GM03348 (cell line): ENCODE data around the gene CA6.
"Not testable (repeated sequence)": the region's sequence is repeated elsewhere in the genome, so short reads cannot be mapped to it uniquely, and the experiment has no call there.

ENCODE experiments used
- DNase-seq: peaks from one replicate; pipeline ENCODE4 v3.0.0; 2012; ENCODE audit warnings: low spot score

Gene CA6

DNA sequence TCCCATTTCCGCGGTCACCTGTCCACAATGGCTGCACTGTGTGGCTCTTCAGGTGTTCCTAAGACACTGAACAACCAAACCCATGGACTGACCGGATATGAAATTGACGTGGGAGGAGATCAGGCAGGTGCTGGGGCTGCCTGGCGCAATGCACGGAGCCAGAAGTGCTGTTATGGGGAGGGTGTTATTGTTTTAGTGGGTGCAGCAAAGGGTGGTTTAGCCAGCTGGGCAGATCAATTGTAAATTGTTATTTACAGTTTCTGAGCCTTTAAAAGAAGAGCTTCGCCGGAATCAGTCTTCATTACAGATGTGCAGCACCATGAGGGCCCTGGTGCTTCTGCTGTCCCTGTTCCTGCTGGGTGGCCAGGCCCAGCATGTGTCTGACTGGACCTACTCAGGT is at the start of gene CA6:
CA6 (plus strand) TSS at position 301 of the 400 bp plus-strand sequence; CDS start at position 320, 19 bp downstream.
- DNase-seq = no peak

DNA sequence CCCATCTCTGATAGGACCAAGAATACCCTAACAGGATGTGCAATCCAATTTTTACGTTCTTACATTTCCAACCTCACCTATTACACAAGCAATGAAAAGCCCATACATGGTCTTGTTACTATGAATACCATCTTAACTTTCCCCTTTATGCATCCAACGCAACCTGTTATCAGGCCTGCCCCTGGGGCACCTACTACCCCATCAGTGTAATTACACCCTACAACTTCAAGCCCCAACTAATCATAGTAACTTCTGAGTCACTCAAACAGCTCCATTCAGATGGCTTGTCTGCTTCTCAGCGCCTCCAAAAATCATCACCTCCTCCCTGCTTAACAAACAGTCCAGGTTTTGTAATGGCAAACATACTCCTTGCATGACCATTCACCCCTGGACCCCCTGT is 48.9 kb upstream of the CA6 start:
- DNase-seq = not testable (repeated sequence)

DNA sequence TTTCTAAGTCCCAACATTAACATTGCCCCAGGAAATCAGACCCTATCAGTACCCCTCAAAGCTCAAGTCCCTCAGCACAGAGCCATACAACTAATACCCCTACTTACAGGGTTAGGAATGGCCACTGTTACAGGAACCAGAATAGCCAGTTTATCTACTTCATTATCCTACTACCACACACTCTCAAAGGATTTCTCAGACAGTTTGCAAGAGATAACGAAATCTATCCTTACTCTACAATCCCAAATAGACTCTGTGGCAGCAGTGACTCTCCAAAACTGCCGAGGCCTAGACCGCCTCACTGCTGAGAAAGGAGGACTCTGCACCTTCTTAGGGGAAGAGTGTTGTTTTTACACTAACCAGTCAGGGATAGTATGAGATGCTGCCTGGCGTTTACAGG is 48.2 kb upstream of the CA6 start:
- not testable (repeated sequence) for DNase-seq

DNA sequence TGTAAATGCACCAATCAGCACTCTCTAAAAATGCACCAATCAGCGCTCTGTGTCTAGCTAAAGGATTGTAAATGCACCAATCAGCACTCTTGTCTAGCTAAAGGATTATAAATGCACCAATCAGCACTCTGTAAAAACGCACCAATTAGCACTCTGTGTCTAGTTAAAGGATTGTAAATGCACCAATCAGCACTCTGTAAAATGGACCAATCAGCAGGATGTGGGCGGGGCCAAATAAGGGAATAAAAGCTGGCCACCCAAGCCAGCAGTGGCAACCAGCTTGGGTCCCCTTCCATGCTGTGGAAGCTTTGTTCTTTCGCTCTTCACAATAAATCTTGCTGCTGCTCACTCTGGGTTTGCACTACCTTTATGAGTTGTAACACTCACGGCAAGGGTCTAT is 47.2 kb upstream of the CA6 start:
- not testable (repeated sequence) for DNase-seq

DNA sequence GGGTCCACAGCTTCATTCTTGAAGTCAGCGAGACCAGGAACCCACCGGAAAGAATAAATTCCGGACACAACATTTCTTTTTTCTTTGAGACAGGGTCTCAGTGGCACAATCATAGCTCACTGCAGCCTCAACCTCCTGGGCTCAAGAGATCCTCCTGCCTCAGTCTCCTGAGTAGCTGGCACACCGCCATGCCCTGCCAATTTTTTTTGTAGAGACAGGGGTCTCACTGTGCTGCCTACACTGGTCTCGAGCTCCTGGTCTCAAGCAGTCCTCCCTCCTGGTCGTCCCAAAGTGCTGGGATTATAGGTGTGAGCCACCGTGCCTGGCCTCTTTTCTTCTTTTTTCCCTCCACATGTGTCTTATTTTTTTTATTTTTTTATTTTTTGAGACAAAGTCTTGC is 46.6 kb upstream of the CA6 start:
- no peak for DNase-seq

DNA sequence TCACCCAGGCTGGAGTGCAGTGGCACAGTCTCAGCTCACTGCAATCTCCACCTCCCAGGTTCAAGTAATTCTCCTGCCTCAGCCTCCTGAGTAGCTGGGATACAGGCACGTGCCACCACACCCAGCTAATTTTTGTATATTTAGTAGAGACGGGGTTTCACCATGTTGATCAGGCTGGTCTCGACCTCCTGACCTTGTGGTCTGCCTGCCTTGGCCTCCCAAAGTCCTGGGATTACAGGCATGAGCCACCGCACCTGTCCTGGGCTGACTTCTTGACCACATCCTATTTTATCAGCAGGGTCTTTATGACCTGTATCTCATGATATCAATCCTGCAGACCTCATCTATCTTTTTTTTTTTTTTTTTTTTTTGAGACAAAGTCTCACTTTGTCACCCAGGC is 45.0 kb upstream of the CA6 start:
- DNase-seq = not testable (repeated sequence)

DNA sequence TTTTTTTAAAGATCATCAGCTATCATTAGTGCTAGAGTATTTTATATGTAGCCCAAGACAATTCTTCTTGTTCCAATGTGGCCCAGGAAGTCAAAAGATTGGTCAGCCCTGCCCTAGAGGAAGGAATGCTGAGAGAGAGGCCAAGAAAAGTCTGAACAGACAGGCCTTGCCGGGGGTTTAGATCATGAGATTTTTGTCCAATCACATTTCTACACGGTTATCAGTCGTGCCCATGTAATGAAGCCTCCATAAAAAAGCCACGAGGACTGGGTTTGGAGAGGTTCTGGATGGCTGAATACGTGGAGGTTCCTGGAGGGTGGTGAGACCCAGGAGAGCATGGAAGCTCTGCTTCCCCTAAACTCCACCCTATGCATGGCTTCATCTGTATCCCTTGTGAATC is 42.9 kb upstream of the CA6 start:
- DNase-seq = peak; percentile 50

DNA sequence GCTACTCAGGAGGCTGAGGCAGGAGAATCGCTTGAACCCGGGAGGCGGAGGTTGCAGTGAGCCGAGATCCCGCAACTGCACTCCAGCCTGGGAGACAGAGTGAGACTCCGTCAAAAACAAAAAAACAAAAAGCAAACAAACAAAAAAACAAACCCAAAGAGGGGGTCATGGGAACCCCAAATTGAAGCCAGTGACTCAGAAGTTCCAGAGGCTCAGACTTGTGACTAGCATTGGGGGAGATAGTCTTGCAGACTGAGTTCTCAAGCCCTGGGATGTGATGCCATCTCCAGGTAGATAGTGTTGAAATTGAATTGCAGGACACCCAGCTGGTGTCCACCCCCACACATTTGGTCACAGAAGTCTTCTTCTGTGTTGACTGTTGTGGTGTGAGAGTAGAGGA is 42.3 kb upstream of the CA6 start:
- DNase-seq = peak; percentile 24

DNA sequence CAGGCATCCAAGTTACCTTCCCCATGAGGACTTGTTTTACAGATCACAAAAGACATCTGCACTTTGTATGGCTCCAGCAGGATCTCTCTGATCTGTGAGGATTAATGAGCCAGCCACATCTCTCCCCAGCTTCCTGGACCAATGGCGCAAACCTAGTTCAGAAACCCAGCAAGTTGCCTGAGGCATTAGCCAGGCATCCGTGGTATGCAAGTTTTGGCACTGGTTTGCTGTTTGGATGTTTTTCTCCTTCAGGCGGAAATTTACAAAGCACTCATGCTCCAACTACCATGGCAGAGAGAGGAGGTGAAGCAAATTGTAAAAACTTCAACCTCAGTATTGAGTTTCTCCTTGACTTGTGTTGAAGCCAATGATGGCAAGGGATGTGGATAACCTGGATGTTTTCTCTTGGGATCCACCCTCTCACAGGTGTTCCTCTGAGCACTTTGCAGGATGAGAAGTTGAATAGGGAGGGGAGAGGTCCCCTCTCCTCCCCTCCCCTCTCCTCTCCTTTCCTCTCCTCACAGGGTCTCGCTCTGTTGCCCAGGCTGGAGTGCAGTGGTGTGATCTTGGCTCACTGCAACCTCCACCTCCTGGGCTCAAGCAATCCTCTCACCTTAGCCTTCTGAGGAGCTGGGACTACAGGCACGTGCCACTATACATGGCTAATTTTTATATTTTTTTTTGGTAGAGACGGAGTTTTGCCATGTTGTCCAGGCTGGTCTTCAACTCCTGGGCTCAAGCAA is 41.6 kb upstream of the CA6 start:
- DNase-seq = peak; percentile 92

DNA sequence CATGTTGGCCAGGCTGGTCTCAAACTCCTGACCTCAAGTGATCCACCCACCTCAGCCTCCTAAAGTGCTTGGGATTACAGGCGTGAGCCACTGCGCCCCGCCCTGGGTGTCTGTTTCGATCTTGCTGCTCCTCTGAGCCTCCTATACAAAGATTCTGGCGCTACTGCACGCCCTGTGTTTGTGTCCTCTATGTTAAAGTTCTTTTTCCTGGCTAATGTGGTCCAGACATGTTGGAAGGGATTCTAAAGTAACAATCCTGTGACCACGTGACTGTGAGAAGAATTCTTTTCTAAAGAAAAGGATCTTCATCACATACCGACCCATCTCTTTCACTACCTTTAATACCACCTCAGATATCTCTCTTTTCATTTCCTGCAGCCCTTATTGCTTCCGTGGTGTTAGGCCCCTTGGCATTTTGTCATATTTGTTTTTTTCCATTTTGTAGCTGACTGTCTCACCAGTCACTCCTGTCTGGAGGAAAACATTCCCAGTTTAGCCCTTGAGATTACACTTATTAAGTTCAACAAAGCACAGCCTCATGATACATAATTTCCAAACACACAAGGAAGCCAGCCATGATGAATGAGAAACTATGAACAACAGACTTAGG is 40.0 kb upstream of the CA6 start:
- peak; percentile 45 for DNase-seq

DNA sequence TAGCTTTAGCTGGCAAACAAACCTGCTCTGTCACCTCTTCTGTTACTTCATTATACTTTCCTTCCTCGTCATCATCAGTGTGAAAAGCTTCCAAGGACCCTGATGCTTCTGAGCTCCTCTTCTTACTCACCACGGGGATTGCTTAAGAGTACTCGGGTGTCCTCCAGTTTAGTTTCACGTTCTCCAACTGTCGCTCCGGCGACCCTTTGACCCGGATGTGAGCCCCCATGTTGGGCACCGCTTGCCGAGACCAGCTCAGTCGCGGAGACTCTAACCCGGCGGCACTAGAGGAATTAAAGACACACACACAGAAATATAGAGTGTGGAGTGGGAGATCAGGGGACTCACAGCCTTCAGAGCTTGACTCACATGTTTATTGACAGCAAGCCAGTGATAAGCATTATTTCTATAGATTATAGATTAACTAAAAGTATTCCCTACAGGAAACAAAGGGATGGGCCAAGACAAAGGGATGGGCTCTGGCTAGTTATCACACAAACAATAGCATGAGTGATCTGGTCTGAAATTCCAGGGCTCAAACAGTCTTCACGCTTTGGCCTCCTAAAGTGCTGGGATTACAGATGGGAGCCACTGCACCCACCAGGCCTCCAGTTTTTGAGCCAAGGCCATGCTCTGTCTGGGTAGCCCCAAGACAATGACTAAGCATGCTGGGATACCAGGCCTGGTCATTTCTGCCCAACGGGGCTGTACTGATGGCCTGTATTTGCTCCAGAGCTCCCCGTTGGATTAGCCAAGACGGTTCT is 37.1 kb upstream of the CA6 start:
- no peak for DNase-seq

DNA sequence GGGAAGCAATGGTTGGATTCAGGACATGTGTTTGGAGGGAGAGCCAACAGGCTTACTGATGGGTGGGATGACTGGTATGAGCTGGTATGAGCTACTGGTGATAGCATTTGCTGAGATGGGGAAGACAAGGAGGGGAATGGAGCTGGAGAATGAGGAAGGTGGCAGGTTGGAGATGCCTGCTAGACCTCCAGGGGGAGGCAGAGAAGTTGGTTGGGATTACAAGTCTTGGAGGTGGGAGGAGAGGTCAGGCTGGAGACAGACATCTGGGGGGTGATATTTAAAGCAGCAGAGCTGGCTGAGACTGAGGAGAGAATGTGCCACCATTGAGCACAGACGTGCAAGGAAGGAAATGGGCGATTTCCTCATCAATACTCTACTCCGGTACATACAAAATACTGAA is 35.3 kb upstream of the CA6 start:
- DNase-seq = no peak

DNA sequence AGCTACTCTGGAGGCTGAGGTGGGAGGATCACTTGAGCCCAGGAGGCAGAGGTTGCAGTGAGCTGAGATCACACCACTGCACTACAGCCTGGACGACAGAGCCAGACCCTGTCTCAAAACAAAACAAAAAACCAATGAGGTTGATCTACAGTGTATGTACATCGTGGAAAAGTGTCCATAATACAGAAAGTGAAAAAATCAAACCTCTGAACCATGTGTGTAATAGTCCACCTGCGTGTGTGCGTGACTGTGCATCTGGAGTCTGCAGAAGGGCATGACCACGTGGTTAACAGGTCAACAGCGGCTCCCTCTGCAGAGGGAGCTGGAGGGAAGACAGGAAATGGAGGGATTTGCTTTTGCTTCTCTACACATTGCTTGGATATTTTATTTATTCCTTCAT is 34.8 kb upstream of the CA6 start:
- no peak for DNase-seq

DNA sequence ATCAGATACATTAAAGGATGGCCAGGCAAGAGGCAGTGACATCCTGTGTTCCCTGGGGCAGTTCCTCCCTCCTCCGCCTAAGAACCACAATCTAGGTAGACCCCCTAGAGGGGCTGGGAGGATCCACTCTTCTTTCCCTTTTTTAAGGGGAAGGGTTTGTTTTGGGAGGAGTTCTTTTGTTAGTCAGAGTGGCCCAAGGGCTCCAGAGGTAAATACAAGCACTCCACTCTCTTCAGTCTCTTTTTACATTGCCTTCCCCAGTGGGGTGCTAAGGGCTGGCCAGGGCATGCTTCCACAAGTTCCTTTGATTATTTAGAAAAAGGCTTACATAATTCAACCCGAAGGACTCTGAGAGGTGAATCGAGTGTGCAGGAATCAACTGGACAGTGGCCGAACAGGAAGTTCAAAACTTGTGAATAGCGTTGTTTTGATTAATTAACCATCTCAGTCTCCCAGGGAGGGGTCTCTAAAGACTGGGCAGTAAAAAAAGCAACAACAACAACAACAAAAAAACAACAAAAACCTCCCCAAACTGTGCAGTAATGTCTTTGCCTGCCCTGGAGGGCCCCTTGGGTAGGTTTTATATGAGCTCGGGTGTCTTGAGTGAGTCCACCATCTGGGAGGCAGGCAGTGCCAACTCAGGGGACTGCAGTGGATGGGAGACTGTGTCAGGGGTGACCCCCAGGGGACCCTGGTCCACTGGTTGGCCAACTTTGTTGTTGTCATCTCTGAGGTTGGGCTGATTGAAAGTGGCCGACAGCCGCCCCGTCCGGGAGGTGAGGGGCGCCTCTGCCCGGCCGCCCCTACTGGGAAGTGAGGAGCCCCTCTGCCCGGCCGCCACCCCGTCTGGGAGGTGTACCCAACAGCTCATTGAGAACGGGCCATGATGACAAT is 34.0 kb upstream of the CA6 start:
- no peak for DNase-seq

DNA sequence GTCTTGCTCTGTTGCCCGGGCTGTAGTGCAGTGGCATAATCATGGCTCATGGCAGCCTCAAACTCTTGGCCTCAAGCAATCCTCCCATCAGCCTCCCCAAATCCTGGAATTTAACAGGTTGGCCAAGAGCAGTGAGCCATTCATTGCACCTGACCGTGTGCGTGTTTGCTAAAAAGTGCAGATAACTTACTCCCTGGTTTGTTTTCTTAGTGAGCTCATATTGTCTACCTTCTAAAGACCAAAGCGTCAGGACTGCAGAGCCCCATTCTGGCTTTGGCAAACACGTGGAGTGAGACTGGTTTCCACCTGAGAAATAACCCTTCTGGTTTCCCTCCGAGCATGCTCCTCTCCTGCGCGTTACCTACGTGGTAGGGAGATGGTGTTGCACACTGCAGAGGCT is 32.2 kb upstream of the CA6 start:
- no peak for DNase-seq

DNA sequence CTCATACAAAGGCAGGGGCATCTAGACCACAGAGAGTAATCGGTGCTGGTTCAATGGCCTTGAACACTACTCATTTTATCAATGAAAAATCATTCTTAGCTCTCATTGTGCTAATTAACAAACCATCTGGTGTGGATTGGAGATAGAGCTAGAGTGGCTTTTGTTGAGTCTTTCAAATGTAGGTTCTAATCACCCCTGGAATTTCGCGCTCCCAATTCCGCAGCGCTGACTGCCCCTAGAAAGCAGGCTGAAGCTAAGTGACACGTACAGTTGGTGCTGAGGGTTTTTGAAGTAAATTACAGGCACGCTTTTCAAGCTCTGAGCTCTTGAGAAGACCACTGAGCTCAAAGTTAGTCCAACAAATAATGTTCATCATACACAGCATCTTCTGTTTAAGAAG is 31.2 kb upstream of the CA6 start:
- DNase-seq = no peak

DNA sequence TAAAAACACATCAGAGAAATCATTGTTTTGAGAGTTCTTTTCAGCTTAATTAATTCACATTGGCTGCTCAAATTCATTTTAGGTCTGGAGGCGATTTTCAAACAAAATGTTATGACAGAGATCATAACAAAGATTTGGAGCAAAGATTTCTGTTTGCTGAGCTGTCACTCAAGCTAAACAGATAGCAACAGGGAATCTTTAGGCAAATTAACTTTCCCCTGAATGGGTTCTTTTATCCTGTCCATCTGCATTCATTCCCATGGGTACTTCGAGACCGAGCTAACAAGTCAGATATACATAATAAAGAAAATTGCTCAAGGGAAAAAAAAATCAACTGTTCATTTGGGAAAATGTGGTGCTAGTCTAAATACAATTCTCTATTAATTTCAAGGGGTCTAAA is 30.2 kb upstream of the CA6 start:
- DNase-seq = no peak

DNA sequence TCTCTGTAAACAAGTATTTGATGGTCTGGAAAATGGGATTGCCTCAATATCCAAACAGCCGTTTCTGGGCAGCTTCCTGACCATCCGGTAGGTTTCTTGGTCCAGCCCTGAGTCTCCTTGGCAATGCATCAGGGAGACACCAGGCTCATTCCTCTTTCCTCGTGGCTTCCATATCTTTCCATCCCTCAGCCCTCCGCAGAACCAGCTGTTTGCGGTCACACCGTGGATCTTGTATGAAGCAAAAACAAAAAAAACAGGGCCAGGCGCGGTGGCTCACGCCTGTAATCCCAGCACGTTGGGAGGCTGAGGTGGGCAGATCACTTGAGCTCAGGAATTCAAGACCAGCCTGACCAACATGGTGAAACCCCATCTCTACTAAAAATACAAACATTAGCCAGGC is 28.1 kb upstream of the CA6 start:
- DNase-seq = not testable (repeated sequence)

DNA sequence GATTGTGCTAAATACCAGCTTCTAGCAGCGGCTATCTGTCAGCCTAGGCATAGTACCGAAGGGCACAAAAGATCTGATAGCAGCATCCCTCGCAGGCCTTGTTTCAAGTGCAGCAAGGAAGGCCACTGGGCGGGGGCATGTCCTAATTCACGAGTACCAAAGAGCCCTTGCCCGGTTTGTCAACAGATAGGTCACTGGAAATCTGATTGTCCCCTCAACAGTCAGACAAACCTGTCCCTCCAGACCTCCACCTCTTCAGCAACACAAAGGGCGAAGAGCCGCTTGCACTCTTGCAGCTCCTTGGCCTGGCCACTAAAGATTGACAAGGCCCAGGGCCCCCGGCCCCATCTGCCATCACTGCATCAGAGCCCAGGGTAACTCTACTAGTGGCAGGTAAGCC is 22.7 kb upstream of the CA6 start:
- no peak for DNase-seq

DNA sequence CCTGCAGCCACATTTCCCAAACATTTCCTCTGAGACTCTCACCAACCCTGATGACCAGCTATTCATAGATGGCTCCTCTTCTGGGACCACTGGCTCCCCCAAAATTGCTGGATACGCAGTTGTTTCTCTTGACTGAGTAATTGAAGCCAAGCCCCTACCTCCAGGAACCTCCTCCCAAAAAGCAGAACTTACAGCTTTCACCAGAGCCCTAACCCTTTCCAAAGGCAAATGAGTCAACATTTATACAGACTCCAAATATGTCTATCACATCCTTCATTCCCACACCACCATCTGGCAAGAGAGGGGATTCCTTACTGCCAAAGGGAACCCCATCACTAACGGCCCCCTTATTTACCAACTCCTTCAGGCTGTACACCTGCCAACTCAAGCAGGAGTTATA is 20.3 kb upstream of the CA6 start:
- DNase-seq = no peak

DNA sequence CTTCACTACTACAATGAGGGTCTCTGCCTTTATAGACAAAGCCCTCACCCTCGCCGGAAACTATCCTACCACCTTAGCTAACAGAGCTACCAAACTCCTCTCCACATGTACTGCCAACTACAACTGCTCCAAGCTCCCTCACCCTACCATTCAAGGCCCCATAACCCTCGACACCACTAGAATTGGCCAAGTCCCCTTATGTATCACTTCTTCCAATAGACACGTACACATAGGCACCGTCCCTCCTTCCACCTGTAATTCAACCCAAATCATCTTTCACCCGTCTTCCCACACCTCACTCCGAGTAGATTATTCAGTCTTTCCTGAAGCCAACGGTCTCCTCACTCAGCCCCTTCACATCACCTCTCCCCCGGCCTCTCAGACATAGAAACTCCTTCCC is 19.7 kb upstream of the CA6 start:
- DNase-seq = no peak
